GM19025 (cell line): ENCODE measurements around the gene SAC3D1.
A peak's percentile ranks its signal among the peaks of the same experiment; 100 is the strongest.
"Not testable (repeated sequence)": the region's sequence is repeated elsewhere in the genome, so short reads cannot be mapped to it uniquely, and the experiment has no call there.

Source experiments
- ATAC-seq: cut with Tn5 transposase; IDR thresholded peaks from one replicate; pipeline ENCODE4 v1.9.1; 2021; ENCODE audit warnings: mild to moderate bottlenecking, low read depth, moderate library complexity; ENCODE audit not compliant: unreplicated experiment

Gene SAC3D1

GRCh38 chr11:65021509-65021908 is 19.5 kb upstream of the SAC3D1 start:
- no peak for ATAC-seq

- ATAC-seq, result not testable (repeated sequence)
Measured at GRCh38 chr11:65023502-65023901, 17.5 kb upstream of the SAC3D1 start.

DNA sequence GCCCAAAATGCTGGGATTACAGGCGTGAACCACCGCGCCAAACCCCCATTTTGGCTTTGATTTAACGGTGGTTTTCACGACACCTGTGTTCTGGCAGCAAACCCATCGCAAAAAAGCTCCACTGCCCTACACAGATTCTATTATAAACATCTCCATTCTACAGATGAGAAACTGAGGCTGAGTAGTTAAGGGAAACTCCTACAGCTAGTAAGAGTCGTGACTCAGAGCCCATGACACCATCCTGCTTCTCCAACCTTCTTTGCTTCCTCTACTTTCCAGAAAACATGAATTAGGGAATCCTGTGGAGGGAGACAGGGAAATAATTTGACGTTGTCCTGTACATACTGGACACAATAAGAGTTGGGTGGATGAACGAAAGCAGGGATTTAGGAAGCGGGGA is 14.2 kb upstream of the SAC3D1 start:
- ATAC-seq, result no peak

GRCh38 chr11:65027213-65028067 is 13.6 kb upstream of the SAC3D1 start, which contains the start of gene SNX15:
TSS of gene SNX15 (plus strand) at chr11:65027439. CDS start at chr11:65027538, 99 bp downstream.
- peak; percentile 84 for ATAC-seq

GRCh38 chr11:65032216-65032615 is 8.8 kb upstream of the SAC3D1 start:
- ATAC-seq, result no peak

- ATAC-seq, result no peak
Measured at GRCh38 chr11:65034423-65034822, 6.6 kb upstream of the SAC3D1 start.

GRCh38 chr11:65035579-65035978 is 5.4 kb upstream of the SAC3D1 start:
- no peak for ATAC-seq

DNA sequence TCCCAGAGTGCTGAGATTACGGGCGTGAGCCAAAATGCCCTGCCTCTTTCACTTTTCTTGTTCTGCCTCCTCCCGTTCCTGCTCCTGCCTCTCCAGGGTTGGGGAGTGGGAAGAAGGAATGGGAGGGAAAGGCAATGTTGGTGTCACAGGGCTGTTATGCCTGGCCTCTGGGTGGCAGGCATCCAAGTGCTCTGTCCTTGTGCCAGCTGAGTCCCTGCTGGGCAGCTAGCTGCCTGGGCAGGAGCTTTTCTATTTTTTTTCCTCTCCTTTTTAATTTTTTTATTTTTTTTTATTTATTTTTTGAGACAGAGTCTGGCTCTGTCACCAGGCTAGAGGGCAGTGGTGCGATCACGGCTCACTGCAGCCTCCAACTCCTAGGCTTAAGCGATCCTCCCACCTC is 4.1 kb upstream of the SAC3D1 start:
- no peak for ATAC-seq

GRCh38 chr11:65040520-65040846 is 527 bp upstream of the SAC3D1 start:
- ATAC-seq, result no peak

- ATAC-seq, result no peak
Measured at GRCh38 chr11:65042891-65043290, 1.9 kb downstream of the SAC3D1 start.

DNA sequence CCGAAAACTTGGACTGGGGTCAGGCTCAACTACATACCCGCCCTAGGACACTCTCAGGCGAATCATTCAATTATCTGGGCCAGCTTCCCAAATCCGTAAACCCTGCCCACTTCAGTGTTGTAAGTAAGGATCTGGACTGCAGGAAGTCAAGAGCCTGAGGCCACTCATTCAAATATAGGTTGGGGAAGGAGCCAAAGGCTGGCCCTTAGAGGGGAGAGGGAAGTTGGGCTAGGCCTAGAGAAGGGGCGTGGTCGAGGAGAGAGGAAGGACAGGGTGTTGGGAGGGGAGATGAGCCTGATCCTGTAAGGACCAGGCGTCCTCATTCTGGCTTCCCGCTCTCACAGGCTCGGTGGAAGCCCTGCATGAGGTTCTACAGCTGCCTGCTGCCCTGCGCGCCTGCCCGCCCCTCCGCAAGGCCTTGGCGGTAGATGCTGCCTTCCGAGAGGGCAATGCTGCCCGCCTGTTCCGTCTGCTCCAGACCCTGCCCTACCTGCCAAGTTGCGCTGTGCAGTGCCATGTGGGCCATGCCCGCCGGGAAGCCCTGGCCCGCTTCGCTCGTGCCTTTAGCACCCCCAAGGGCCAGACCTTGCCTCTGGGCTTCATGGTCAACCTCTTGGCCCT is 3.0 kb downstream of the SAC3D1 start:
- no peak for ATAC-seq

- no peak for ATAC-seq
Measured at GRCh38 chr11:65045061-65045460, 4.1 kb downstream of the SAC3D1 start.

DNA sequence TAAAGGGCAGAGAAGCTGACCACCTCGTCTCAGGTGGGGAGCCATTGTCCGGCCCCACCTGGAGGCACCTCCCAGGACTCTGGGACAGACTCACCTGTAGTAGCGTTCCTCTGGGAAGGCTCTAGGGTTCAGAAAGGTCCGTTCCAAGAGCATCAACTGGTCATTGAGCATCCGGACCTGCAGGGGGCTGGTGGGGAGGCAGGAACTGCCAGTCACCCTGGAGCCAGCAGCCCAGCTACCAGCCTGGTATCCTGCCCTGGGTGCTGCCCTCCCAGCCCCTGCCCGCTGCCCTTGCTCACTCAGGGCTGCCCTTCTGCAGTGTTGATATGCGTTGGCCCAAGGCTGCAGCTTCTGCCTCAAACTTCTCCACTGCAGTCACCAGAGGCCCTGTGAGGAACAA is 4.7 kb downstream of the SAC3D1 start:
- ATAC-seq, result no peak

DNA sequence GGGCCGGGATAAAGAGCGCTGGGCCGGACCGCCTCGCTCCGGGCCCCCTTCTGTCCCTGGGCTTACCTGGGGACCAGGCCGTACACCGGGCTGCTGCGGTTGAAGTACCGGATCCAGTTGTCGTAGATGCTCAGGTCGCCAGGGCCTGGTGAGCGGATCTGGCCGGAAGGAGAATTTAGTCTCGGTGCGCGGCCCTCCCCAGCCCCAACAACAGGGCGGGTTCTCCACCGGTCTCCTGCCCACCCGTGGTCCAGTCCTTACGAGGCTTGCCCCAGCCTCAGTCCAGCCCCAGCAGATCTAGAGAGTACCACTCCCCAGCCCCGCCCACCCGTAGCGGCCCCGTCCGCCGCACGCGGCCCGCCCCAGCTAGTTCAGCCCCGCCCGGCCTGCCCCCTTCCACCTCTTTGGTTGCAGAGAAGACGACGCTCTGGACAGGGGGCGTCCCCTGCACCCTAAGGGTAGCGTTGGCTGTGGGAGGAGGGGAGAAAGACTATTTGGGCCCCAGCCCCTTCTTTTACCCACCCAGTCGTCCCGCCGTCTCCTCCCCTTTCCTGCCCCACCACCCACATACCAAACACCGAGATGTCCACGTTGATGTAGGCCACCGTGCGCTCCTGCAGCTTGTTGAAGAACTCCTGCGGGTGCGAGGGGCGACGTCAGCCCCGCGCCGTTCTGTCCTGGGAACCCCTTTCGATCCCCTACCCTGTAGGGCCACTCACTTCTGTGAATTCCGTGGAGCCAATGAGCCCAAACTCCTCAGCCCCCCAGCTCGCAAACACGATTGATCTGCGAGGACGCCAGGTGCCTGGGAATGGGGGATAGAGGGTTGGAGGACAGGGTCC is 6.8 kb downstream of the SAC3D1 start:
- no peak for ATAC-seq

GRCh38 chr11:65051398-65051858 is 10.4 kb downstream of the SAC3D1 start:
- ATAC-seq, result no peak

GRCh38 chr11:65053827-65054508 is 13.0 kb downstream of the SAC3D1 start:
- ATAC-seq, result no peak

DNA sequence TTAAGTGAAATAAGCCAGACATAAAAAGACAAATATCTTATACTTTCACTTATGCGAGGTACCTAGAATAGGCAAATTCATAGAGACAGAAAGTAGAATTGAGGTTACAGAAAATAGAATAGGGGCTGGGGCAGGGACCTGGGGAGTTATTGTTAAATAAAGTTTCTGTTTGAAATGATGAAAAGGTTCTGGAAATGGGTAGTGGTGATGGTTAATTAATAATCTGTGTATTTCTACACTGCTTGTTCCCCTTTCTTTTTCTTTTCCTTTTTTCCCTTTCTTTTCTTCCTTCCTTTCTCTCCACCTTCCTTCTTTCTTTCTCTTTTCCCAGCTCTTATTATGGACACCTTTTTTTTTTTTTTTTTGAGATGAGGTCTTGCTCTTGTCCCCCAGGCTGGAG is 14.5 kb downstream of the SAC3D1 start:
- ATAC-seq, result no peak

GRCh38 chr11:65056999-65057398 is 16.0 kb downstream of the SAC3D1 start:
- ATAC-seq, result no peak

GRCh38 chr11:65057526-65057925 is 16.5 kb downstream of the SAC3D1 start:
- ATAC-seq, result no peak

DNA sequence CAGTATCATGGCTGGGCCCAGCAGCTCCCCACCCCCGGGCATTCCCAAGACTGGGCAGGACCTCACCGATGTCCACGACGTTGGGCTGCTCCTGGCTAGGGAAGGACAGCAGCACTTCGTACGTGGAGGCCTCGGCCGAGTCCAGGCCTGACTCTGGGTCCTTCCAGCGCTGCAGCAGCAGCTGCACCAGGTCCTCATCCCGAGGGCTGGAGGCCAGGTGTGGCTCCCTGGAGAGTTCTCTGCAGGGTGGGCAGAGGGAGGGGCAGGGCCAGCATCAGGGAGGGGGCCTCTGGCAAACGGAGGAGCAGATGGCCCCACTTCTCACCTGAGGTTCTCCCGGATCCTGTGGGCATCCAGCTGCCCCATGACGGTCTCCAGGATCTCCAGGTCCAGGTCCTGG is 17.0 kb downstream of the SAC3D1 start:
- ATAC-seq, result no peak
